GM19351 (cell line): ENCODE measurements around the gene GABRD.

Experiments
- ATAC-seq: cut with Tn5 transposase; IDR thresholded peaks from one replicate; pipeline ENCODE4 v1.9.1; 2021; ENCODE audit warnings: mild to moderate bottlenecking, moderate library complexity; ENCODE audit not compliant: unreplicated experiment

Gene GABRD

GRCh38 chr1:1984560-1985070 lies 34.5 kb upstream of the GABRD start:
- ATAC-seq = no peak

- ATAC-seq = no peak
Measured at GRCh38 chr1:1985375-1986050, 33.6 kb upstream of the GABRD start.

- no peak for ATAC-seq
Measured at GRCh38 chr1:1986451-1987141, 32.5 kb upstream of the GABRD start.

GRCh38 chr1:1987142-1987510 lies 32.0 kb upstream of the GABRD start:
- no peak for ATAC-seq

GRCh38 chr1:1988061-1988945 lies 30.8 kb upstream of the GABRD start:
- no peak for ATAC-seq

GRCh38 chr1:1989102-1989542 lies 30.0 kb upstream of the GABRD start:
- no peak for ATAC-seq

GRCh38 chr1:1989789-1990188 lies 29.4 kb upstream of the GABRD start:
- no peak for ATAC-seq

- ATAC-seq = no peak
Measured at GRCh38 chr1:1990222-1990621, 28.9 kb upstream of the GABRD start.

GRCh38 chr1:1994536-1994935 lies 24.6 kb upstream of the GABRD start:
- no peak for ATAC-seq

GRCh38 chr1:1996207-1996651 lies 22.9 kb upstream of the GABRD start:
- ATAC-seq = no peak

- ATAC-seq = no peak
Measured at GRCh38 chr1:1997576-1997975, 21.6 kb upstream of the GABRD start.

GRCh38 chr1:2000432-2000831 lies 18.7 kb upstream of the GABRD start:
- ATAC-seq = no peak

GRCh38 chr1:2000850-2001249 lies 18.3 kb upstream of the GABRD start:
- no peak for ATAC-seq

- no peak for ATAC-seq
Measured at GRCh38 chr1:2001773-2002411, 17.3 kb upstream of the GABRD start.

GRCh38 chr1:2003541-2004131 lies 15.5 kb upstream of the GABRD start, which contains the start of gene CFAP74:
CFAP74 (minus strand) TSS chr1:2003786; CDS start chr1:1990956, 12,830 bp downstream.
- no peak for ATAC-seq

- ATAC-seq = no peak
Measured at GRCh38 chr1:2004856-2005255, 14.3 kb upstream of the GABRD start.

- no peak for ATAC-seq
Measured at GRCh38 chr1:2009101-2010053, 9.8 kb upstream of the GABRD start.

- ATAC-seq = no peak
Measured at GRCh38 chr1:2014181-2014580, 5.0 kb upstream of the GABRD start.
